ENCODE results near the gene SOAT2. TPM values are rescaled to one million over a fixed set of nuclear protein-coding genes. Genes with fewer than 3 reads are reported as not detected.

SOAT2 gene
- total and polyA plus RNA-seq, 4 donors: 0.48 to 9.4 (median 1.3) TPM

DNA sequence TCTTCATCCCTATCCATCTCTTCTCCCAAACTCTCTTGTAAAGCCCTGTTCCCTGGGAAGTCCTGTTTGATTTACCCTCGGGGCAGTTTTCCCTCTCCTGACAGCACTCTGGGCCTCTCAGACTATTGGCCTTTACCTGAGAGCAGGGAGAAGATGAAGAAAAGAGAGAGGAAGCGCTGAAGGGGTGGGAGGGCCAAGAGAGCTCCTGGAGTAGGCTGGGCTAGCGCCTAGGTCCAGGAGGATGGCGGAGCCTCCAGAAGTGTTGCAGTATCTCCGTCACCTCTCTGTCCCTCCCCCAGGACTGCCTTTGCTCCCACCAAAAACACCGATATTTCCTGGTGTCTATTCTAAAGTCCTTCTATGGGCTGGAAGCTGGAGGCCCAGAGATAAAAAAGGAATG, 11.5 kb upstream of the SOAT2 start:
- H3K27me3 ChIP-seq (ENCODE audit: control insufficient read depth in 4 of 4, insufficient read depth in 4 of 4, low read length in 3 of 4): no peaks in the 10 kb centered on the region
- no peaks in the 10 kb centered on the region for H3K4me1 ChIP-seq (ENCODE audit: control insufficient read depth in 4 of 4, insufficient read depth in 4 of 4, low read length in 3 of 4)
- no peak overlapping the region for H3K4me3 ChIP-seq (ENCODE audit: low read depth in 1 of 3, low read length in 3 of 3)
- H3K36me3 ChIP-seq (ENCODE audit: control insufficient read depth in 4 of 4, insufficient read depth in 3 of 4, low read depth in 1 of 4, low read length in 3 of 4): no peaks in the 10 kb centered on the region
- 90% methylated on average over 6 of the region's 6 CpGs for WGBS
- DNase-seq (ENCODE audit: low spot score): no peak
- no peaks in the 10 kb centered on the region for H3K9me3 ChIP-seq (ENCODE audit: control insufficient read depth in 4 of 4, low read length in 3 of 4)
- H3K27ac ChIP-seq (ENCODE audit: low read depth in 1 of 2, low read length in 2 of 2): no peak overlapping the region
- no peak overlapping the region for H3K9ac ChIP-seq (ENCODE audit: low read depth in 1 of 2, low read length in 2 of 2)
- TF ChIP-seq SP1 (IDR thresholded peaks at IDR 0.05) (no peak), MAX (IDR thresholded peaks at IDR 0.05) (no peak), ATF3 (IDR thresholded peaks at IDR 0.05) (no peak), HNF4G (IDR thresholded peaks at IDR 0.05) (no peak), FOXA2 (IDR thresholded peaks at IDR 0.05) (no peak), YY1 (IDR thresholded peaks at IDR 0.05) (no peak), JUND (IDR thresholded peaks at IDR 0.05) (no peak)
- TF ChIP-seq, protein P1, sequence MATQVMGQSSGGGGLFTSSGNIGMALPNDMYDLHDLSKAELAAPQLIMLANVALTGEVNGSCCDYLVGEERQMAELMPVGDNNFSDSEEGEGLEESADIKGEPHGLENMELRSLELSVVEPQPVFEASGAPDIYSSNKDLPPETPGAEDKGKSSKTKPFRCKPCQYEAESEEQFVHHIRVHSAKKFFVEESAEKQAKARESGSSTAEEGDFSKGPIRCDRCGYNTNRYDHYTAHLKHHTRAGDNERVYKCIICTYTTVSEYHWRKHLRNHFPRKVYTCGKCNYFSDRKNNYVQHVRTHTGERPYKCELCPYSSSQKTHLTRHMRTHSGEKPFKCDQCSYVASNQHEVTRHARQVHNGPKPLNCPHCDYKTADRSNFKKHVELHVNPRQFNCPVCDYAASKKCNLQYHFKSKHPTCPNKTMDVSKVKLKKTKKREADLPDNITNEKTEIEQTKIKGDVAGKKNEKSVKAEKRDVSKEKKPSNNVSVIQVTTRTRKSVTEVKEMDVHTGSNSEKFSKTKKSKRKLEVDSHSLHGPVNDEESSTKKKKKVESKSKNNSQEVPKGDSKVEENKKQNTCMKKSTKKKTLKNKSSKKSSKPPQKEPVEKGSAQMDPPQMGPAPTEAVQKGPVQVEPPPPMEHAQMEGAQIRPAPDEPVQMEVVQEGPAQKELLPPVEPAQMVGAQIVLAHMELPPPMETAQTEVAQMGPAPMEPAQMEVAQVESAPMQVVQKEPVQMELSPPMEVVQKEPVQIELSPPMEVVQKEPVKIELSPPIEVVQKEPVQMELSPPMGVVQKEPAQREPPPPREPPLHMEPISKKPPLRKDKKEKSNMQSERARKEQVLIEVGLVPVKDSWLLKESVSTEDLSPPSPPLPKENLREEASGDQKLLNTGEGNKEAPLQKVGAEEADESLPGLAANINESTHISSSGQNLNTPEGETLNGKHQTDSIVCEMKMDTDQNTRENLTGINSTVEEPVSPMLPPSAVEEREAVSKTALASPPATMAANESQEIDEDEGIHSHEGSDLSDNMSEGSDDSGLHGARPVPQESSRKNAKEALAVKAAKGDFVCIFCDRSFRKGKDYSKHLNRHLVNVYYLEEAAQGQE (IDR thresholded peaks at IDR 0.05): no peak

DNA sequence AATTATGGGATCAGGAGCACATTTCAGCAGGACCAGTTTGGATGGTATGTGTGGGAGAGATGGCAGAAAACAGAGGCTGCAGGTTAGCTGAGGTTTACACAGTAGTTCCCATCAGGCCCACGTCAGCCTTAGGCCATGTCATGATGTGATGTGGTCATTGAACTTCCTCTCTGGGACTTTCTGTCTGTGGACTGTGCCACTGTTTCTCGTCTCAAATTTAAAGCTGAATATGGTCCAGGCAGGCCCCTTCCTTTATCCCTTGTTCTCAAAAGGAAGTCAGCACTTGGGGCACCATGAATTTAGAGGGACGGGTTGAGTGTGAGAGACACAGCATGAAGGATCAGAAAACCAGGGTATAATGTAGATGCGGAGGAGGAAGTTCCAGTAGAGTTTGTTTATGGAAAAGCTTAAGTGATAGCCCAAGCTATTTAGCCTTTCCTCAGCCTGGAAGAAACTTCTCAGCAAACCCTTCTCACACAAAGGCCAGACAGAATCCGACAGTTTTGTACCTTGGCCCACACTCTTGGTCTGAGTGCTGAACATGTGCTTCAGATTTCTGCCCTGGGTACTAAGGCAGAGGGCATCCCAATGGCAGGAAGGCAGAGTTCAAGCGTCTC, 9.4 kb upstream of the SOAT2 start:
- no peak overlapping the region for H3K9ac ChIP-seq (ENCODE audit: low read depth in 1 of 2, low read length in 2 of 2)
- TF ChIP-seq ZBTB33 (IDR thresholded peaks at IDR 0.05) (no peak), RXRA (IDR thresholded peaks at IDR 0.05) (peak in 1 of 2 donors; percentile 20), EGR1 (IDR thresholded peaks at IDR 0.05; ENCODE audit: low read depth in 2 of 2) (no peak)
- TF ChIP-seq, protein P1 (IDR thresholded peaks at IDR 0.05): peak; percentile 24
- no peaks in the 10 kb centered on the region for H3K36me3 ChIP-seq (ENCODE audit: control insufficient read depth in 4 of 4, insufficient read depth in 3 of 4, low read depth in 1 of 4, low read length in 3 of 4)
- WGBS: 79% methylated on average over 6 of the region's 6 CpGs
- peak overlapping the region; percentile 53 to 67 for H3K27ac ChIP-seq (ENCODE audit: low read depth in 1 of 2, low read length in 2 of 2)
- H3K4me3 ChIP-seq (ENCODE audit: low read depth in 1 of 3, low read length in 3 of 3): no peak overlapping the region
- DNase-seq (ENCODE audit: low spot score): no peak
- peaks cover 5 to 16% (median 7%) of the 10 kb centered on the region in 4 donors for H3K4me1 ChIP-seq (ENCODE audit: control insufficient read depth in 4 of 4, insufficient read depth in 4 of 4, low read length in 3 of 4)
- no peaks in the 10 kb centered on the region for H3K27me3 ChIP-seq (ENCODE audit: control insufficient read depth in 4 of 4, insufficient read depth in 4 of 4, low read length in 3 of 4)
- no peaks in the 10 kb centered on the region for H3K9me3 ChIP-seq (ENCODE audit: control insufficient read depth in 4 of 4, low read length in 3 of 4)
